Measurements from ENCODE around the gene ADAMTS17. TPM values are rescaled to one million over a fixed set of nuclear protein-coding genes. Genes with fewer than 3 reads are reported as not detected.

The ADAMTS17 gene
- total RNA-seq, 1 experiment from 2014 or later, result 0.16 TPM

- no peak for DNase-seq (ENCODE audit: low spot score)
Observed at GRCh38 chr15:100174159-100174903, 167.4 kb downstream of the ADAMTS17 start.

DNA sequence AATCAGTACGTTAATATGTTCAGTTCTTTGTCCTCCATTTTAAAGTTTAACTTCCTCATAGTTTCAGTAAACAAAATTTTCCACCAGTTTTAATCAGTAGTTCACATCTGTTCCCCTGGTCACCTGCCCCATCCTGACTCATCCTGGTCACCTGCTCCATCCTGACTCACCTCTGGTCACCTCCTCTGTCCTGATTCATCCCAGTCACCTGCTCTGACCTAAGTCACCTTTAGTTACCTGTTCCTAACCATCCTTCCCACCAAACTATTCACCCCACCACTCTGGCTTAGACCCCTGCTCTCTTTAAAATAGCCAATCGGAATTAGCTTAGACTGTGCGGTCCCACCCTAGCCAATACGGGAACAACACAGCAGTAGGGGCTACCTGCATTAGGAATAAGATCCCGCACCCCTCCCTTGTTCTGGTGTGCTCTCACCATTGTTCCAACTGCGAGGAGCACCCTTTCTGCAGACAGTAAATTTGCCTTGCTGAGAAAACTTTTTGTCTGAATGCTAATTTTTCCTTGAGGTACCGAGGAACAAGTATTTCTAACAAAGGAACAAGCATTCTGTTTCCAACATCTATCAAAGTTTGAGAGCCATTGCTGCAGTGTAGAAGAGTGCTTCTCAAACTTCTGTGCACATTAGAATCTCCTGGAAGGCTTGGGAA, 169.3 kb downstream of the ADAMTS17 start:
- DNase-seq (ENCODE audit: low spot score), result no peak

DNA sequence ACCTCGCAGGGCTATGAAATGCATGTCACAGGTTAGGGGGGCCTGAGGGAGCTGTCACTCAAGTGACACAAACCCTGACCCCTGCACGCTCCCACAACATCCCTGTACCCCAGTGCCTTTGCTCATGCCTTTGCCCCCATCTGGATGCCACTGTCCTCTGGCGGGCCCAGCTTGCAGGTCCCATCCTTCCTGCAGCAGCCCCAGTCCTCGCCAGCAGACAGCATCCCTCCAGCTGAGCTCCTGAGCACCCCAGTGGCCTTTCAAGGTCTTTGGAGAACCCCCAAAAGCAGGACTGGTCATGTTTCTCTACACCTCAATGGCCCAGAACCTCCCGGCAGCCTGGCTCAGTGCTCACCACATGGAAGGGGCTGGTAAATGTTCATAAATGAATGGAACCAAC, 170.4 kb downstream of the ADAMTS17 start:
- no peak for DNase-seq (ENCODE audit: low spot score)

DNA sequence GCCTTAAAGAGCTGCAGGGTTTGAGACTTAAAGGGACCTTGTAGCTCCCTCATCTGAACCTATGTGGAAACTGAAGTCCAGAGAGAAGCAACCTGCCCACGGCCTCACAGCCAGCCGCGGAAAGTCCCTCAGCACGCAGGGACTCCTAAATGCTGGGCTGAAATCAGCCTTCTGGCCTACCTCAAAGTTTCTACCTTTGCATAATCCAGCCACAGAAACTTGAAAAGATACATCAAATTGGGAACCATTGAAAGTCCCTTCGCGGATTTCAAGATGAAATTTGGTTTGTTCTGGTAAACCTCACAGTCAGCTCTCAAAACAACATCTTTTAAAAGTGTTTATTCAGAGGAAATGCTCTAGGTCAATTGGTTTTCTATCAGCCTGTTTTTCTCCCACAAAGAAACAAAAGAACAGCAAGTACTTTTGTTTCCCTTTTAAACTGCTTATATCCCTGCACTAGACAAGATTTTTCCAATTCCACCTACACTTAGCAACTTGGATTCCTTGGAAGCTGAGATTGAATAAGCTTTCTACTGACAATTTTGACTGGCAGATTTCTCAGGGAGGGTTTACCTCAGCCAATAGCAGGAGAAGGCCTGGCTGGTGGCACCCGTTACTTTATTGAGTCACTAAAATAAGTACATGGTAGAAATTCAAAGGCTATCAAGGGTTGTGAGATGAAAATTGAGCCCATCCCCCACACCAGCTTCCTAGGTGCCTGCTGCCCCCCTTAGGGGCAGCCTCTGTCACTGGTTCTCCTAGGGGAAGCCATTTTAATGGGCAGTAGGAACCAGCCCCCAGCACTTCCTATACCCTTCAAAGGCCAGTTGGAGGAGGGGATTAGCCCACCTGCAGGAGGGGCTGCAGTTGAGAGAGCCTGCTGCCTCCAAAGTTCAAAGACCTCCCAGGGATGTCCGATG, 171.2 kb downstream of the ADAMTS17 start:
- no peak for DNase-seq (ENCODE audit: low spot score)

- no peak for DNase-seq (ENCODE audit: low spot score)
Observed at GRCh38 chr15:100169615-100170290, 172.0 kb downstream of the ADAMTS17 start.

DNA sequence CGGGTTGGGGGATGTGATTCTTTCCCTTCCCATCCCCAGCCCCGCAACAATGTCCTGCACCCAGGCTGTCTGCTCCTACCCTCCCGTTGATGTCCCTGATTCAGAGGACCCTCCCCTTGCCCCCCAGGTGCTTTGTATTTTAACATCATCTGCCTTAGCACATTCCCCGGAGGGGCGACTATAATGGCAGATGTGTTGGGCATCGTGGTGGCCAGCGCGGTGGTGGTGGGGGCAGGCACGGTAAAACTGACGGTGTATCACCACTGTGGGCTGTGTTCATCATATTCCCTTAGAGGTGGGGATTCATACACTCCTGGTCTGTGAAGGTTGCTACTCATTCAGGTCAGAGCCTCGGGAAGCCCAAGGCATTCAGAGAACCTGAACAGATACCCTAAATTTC, 173.0 kb downstream of the ADAMTS17 start:
- no peak for DNase-seq (ENCODE audit: low spot score)

GRCh38 chr15:100167884-100168375, 173.8 kb downstream of the ADAMTS17 start:
- no peak for DNase-seq (ENCODE audit: low spot score)

- no peak for DNase-seq (ENCODE audit: low spot score)
Observed at GRCh38 chr15:100166313-100166712, 175.5 kb downstream of the ADAMTS17 start.

DNA sequence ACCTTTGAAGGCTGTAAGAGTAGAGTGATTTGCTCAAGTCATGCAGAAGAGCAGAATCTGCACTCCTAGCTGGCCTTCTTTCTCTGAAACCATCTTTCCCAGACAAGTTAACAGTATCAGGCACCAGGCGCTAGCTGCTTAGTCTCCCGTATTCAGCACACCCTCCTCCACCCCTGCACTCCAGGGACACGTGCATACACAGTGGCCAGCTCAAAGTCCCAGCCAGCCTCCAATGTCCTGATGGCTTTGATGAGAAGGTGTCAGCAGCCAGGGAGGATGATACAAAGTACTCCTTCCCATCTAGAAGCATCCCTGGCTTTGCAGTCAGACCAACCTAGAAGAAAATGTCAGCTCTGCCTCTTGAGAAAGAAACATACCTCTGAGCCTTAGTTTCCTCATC, 177.8 kb downstream of the ADAMTS17 start:
- no peak for DNase-seq (ENCODE audit: low spot score)

DNA sequence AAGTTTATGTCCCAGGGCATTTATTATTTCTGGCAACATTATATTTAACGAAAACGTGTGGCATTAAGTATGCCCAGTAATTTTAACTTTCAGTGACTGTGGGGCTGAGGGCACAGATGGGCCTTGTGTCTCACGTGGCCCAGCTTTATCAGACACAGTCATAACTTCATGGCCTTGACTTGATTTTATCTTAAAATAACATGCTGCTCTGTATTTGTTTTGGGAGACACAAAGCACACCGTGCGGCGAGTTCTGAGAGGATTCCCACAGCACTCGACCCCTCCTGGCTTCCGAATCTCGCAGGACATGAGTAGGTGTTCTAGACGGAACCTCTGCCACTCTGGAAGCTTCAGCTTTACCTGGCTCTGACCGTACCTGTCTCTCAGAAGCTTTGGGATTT, 180.8 kb downstream of the ADAMTS17 start:
- no peak for DNase-seq (ENCODE audit: low spot score)

- no peak for DNase-seq (ENCODE audit: low spot score)
Observed at GRCh38 chr15:100159436-100159835, 182.3 kb downstream of the ADAMTS17 start.

DNA sequence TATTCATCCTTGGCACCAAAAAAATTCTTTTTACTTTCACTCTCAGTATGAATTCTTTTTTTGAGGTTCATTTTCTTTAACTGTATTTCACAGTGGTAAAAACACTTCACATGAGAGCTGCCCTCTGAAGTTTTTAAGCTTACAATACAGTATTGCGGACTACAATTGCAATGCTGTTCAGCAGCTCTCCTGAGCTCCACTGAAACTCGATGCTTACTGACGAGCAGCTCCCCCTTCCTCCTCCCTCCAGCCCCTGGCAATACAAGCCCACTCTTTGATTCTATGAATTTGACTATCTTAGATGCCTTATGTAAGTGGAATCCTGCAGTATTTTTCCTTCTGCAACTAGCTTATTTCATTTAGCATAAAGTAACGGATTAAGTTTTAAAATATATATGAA, 183.4 kb downstream of the ADAMTS17 start:
- no peak for DNase-seq (ENCODE audit: low spot score)

DNA sequence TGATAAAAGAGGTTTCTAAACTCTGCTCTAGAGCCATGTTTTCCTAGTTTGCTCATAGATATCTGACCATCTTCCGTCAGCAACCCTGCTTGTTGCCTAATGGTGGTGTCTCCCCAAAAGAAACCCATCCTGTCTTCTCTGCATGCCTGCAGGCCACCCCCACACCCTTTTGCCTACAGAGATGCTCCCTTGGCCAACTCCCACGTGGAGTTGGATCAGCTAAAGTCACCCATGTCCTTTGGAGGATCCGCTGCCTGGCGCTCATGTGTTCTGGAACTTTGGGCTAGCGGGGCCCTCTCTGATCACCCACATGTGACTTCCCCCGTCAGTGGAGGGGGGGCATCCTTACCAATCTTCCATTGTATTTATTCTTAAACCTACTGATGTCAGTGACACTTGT, 185.6 kb downstream of the ADAMTS17 start:
- DNase-seq (ENCODE audit: low spot score), result no peak

GRCh38 chr15:100154338-100154737, 187.4 kb downstream of the ADAMTS17 start:
- DNase-seq (ENCODE audit: low spot score), result no peak

- DNase-seq (ENCODE audit: low spot score), result no peak
Observed at GRCh38 chr15:100152463-100152862, 189.3 kb downstream of the ADAMTS17 start.

GRCh38 chr15:100150906-100151305, 190.9 kb downstream of the ADAMTS17 start:
- DNase-seq (ENCODE audit: low spot score), result no peak

GRCh38 chr15:100147828-100148227, 193.9 kb downstream of the ADAMTS17 start:
- DNase-seq (ENCODE audit: low spot score), result no peak

GRCh38 chr15:100143378-100143777, 198.4 kb downstream of the ADAMTS17 start:
- DNase-seq (ENCODE audit: low spot score), result no peak

- no peak for DNase-seq (ENCODE audit: low spot score)
Observed at GRCh38 chr15:100141311-100142001, 200.3 kb downstream of the ADAMTS17 start.

GRCh38 chr15:100140527-100141308, 201.1 kb downstream of the ADAMTS17 start:
- DNase-seq (ENCODE audit: low spot score), result no peak

Data from A172 (cell line).